GM11168 (cell line): ENCODE results near the gene STARD5.

Source experiments
- in situ Hi-C: fragments of 300-500 bp; cut with MboI; formaldehyde crosslinking; loops from one replicate; pipeline ENCODE4 v1.12.0; 2022; ENCODE audit warnings: low sequenced_read_pairs; ENCODE audit not compliant: unreplicated experiment

Gene STARD5

GRCh38 chr15:81264072-81264857 is 59.7 kb downstream of the STARD5 start:
- in situ Hi-C loops = no loop called here

GRCh38 chr15:81263477-81263876 is 60.5 kb downstream of the STARD5 start:
- in situ Hi-C loops = no loop called here

- in situ Hi-C loops = no loop called here
Measured at GRCh38 chr15:81261172-81261811, 62.6 kb downstream of the STARD5 start.

- in situ Hi-C loops = no loop called here
Measured at GRCh38 chr15:81259760-81260298, 64.1 kb downstream of the STARD5 start.
